Heart left ventricle (tissue), 13 donors: ENCODE measurements around the gene KATNB1.

ENCODE experiments used
- CTCF ChIP-seq, 12 donors: fragments of 200-600 bp; sonication (generic) in 4 of 12; IDR thresholded peaks; one replicate each; pipeline versions ENCODE4 v1.5.0 to v1.8.0; 2018 to 2022; ENCODE audit warnings: antibody characterized with exemption in 12 of 12, mild to moderate bottlenecking in 5 of 12
- POLR2A ChIP-seq, 2 donors: fragments of 450-650 bp; IDR thresholded peaks; one replicate each; pipeline ENCODE4 v1.6.1; 2017; ENCODE audit warnings: antibody characterized with exemption in 2 of 2, mild to moderate bottlenecking in 2 of 2, moderate library complexity in 2 of 2
- donor health status: ischemic (EF 13 %, LVEDD 7.1; RV severe dilation, severe dysfunction).
- donor health status: DM: no; HTN: yes; CAD: no.
- donor health status: DM: no; HTN: no; CAD: no.
- donor health status: ischemic (EF 25% LVEDD 6.9; RV normal size, moderate dysfunction).
- donor health status: ischemic (EF 25% LVEDD 5.7; RV mildly dilated, moderate dysfunction).
- donor health status: ischemic (EF 35%, LVEDD 5.7; RV mildly dilated, moderate dysfunction).
- donor health status: nonischemic (EF 11% LVEDD 7.7; RV severe dilation, severe dysfunction).
- donor health status: DM: yes; HTN: yes; CAD: no.
- donor health status: PGD.
- donor health status: ischemic (EF 29% LVEDD 5.4; RV normal size, mild dysfunction).
- donor health status: nonischemic (EF 23%, LVEDD 6.1; RV moderate dilation, normal function).

- no peak for TF ChIP-seq CTCF (IDR thresholded peaks at IDR 0.05)
- no peak for TF ChIP-seq POLR2A (IDR thresholded peaks at IDR 0.05)
Observed at GRCh38 chr16:57729182-57729484, 6.4 kb upstream of the KATNB1 start.
